K562 (cell line): ENCODE measurements around the gene ATG10. TPM values are rescaled to one million over a fixed set of nuclear protein-coding genes. Genes with fewer than 3 reads are reported as not detected.
A peak's percentile ranks its signal among the peaks of the same experiment; 100 is the strongest.

Experiments used
- ATAC-seq: fragments of 200-7000 bp; cut with Tn5 transposase; 3 replicates; pipeline ENCODE4 v1.9.1; 2020; ENCODE audit warnings: moderate library complexity
- BruUV-seq: library from RNA; stranded (reverse); fragments of 400-500 nt; replicated peaks from 2 replicates; lab custom pipeline; 2021; lab: Mats Ljungman, UMichigan
- CTCF ChIA-PET: fragments of 300-600 bp; formaldehyde crosslinking; extraction: SDS; loops from one replicate; lab custom pipeline; 2021; ENCODE audit warnings: low intra/inter-chr PET ratio; lab: Yijun Ruan, JAX
- POLR2A ChIA-PET: fragments of 300-600, 350-650 bp; sonication (Branson Sonifier 250); formaldehyde crosslinking; extraction: SDS; loops from one replicate; lab custom pipeline; 2021; ENCODE audit warnings: antibody characterized with exemption, inconsistent platforms; lab: Yijun Ruan, JAX
- DNase-seq, 4 experiments: peaks; one replicate each; pipeline versions ENCODE4 v3.0.0 to v3.0.0-alpha.2; 2011 to 2018; ENCODE audit warnings: low spot score in 3 of 4, mixed read lengths in 3 of 4; ENCODE audit errors: extremely low read depth in 1 of 4
- FAIRE-seq: peaks from 2 replicates; lab custom pipeline; 2011; peaks lifted over from hg19 to GRCh38; lab: Jason Lieb, UNC
- H2AFZ ChIP-seq: 2 replicates; pipeline ENCODE4 v1.6.0; 2011; ENCODE audit warnings: low read depth, low read length, control low read depth, inconsistent platforms
- H3K27ac ChIP-seq: fragments of 200-600 bp; 3 replicates; pipeline ENCODE4 v1.8.0; 2011; ENCODE audit warnings: low read depth, mild to moderate bottlenecking, control low read depth, inconsistent platforms, low read length, moderate library complexity, mixed read lengths; ENCODE audit errors: extremely low read depth
- H3K27me3 ChIP-seq, 2 experiments: fragments of 300-600 bp in 1 of 2; 2 replicates in 1 of 2; 3 replicates in 1 of 2; pipeline versions ENCODE4 v1.6.0 to v1.8.0; 2011; ENCODE audit warnings: inconsistent platforms in 2 of 2, low read length in 2 of 2, mild to moderate bottlenecking in 1 of 2, mixed read lengths in 1 of 2, moderate library complexity in 1 of 2; ENCODE audit not compliant: control insufficient read depth in 2 of 2, insufficient read depth in 2 of 2
- H3K36me3 ChIP-seq: fragments of 300-600 bp; 3 replicates; pipeline ENCODE4 v1.8.0; 2011; ENCODE audit warnings: mild to moderate bottlenecking, low read length, inconsistent platforms; ENCODE audit not compliant: control insufficient read depth, insufficient read depth
- H3K4me1 ChIP-seq, 2 experiments: fragments of 200-600 bp in 1 of 2; replicated peaks in 1 of 2; 2 replicates in 1 of 2; 3 replicates in 1 of 2; pipeline versions ENCODE4 v1.5.1 to v1.8.0; 2011; ENCODE audit warnings: inconsistent platforms in 2 of 2, low read length in 2 of 2, mild to moderate bottlenecking in 1 of 2, mixed read lengths in 1 of 2, moderate library complexity in 1 of 2; ENCODE audit not compliant: control insufficient read depth in 2 of 2, insufficient read depth in 2 of 2
- H3K4me2 ChIP-seq: 2 replicates; pipeline ENCODE4 v1.6.1; 2011; ENCODE audit warnings: low read length, control low read depth, inconsistent platforms, mixed read lengths; ENCODE audit not compliant: insufficient read depth
- H3K4me3 ChIP-seq: fragments of 200-600 bp; sonication (generic), shearing (Covaris generic); 2 replicates; pipeline ENCODE4 v1.5.1; 2016; ENCODE audit warnings: control low read depth, inconsistent platforms
- H3K79me2 ChIP-seq: fragments of 200-600 bp; 3 replicates; pipeline ENCODE4 v1.8.0; 2011; ENCODE audit warnings: low read length, inconsistent platforms; ENCODE audit not compliant: control insufficient read depth, insufficient read depth
- H3K9ac ChIP-seq, 2 experiments: 2 replicates each; pipeline versions ENCODE4 v1.6.0 to v1.6.1; 2011; ENCODE audit warnings: low read depth in 2 of 2, low read length in 2 of 2, control low read depth in 1 of 2, inconsistent platforms in 1 of 2, mild to moderate bottlenecking in 1 of 2, mixed read lengths in 1 of 2; ENCODE audit not compliant: insufficient read depth in 1 of 2
- H3K9me1 ChIP-seq: one replicate; pipeline ENCODE4 v1.6.0; 2011; ENCODE audit warnings: inconsistent platforms, mild to moderate bottlenecking, low read length, moderate library complexity; ENCODE audit not compliant: control insufficient read depth, insufficient read depth
- H3K9me3 ChIP-seq: replicated peaks from 2 replicates; pipeline ENCODE4 v1.5.1; 2011; ENCODE audit warnings: low read depth, low read length, inconsistent platforms; ENCODE audit not compliant: control insufficient read depth, insufficient read depth
- H4K20me1 ChIP-seq: replicated peaks from 2 replicates; pipeline ENCODE4 v1.6.1; 2011; ENCODE audit warnings: low read length, inconsistent platforms, mixed read lengths; ENCODE audit not compliant: control insufficient read depth, insufficient read depth
- CEBPG ChIP-seq, 3 experiments: fragments of 200-800 bp in 1 of 3; sonication (Bioruptor generic) in 1 of 3; sonication (generic) in 1 of 3; formaldehyde crosslinking in 1 of 3; IDR thresholded peaks in 2 of 3; conservative IDR thresholded peaks in 1 of 3; 2 replicates each; pipeline versions ENCODE4 v1.6.1 to v1.8.0; 2016 to 2022; ENCODE audit warnings: missing compliant biosample characterization in 2 of 3, missing genetic modification characterization in 2 of 3, mild to moderate bottlenecking in 1 of 3, missing genetic modification reagents in 1 of 3
- CHCHD3 ChIP-seq: fragments of 250-450 bp; sonication (Bioruptor Pico); IDR thresholded peaks from 2 replicates; pipeline ENCODE4 v2.1.2; 2022; ENCODE audit warnings: mild to moderate bottlenecking
- NR2C2 ChIP-seq, 2 experiments: fragments of 200-800 bp in 1 of 2; sonication (Bioruptor generic) in 1 of 2; sonication (generic) in 1 of 2; formaldehyde crosslinking in 1 of 2; IDR thresholded peaks; 2 replicates each; pipeline versions ENCODE4 v1.6.1 to v1.8.0; 2016 to 2022; ENCODE audit warnings: mild to moderate bottlenecking in 1 of 2, missing compliant biosample characterization in 1 of 2, missing genetic modification characterization in 1 of 2, missing genetic modification reagents in 1 of 2
- RFX1 ChIP-seq: fragments of 450-650 bp; IDR thresholded peaks from 2 replicates; pipeline ENCODE4 v1.6.1; 2016; ENCODE audit warnings: mild to moderate bottlenecking, moderate library complexity
- SMARCE1 ChIP-seq: fragments of 450-650 bp; IDR thresholded peaks from 2 replicates; pipeline ENCODE4 v1.7.1; 2016; ENCODE audit warnings: mild to moderate bottlenecking
- ZFP91 ChIP-seq: sonication (generic); formaldehyde crosslinking; IDR thresholded peaks from 2 replicates; pipeline ENCODE4 v1.8.0; 2022; ENCODE audit warnings: mild to moderate bottlenecking, missing genetic modification reagents
- ZNF143 ChIP-seq: sonication (generic); formaldehyde crosslinking; IDR thresholded peaks from 2 replicates; pipeline ENCODE4 v1.9.0; 2022; ENCODE audit warnings: mild to moderate bottlenecking, missing genetic modification reagents
- WGBS: fragments of 100-300 bp; shearing (Covaris generic); methylation state at CpG from one replicate; pipeline ENCODE4 v1.1.6; 2016; ENCODE audit warnings: low coverage, mixed read lengths; ENCODE audit not compliant: insufficient coverage; ENCODE audit errors: missing lambda C conversion rate; 5-methylcytosine and 5-hydroxymethylcytosine counted together
- in situ Hi-C: fragments of 300-500 bp; cut with MboI; formaldehyde crosslinking; loops from 4 replicates; pipeline ENCODE4 v1.15.0; 2018; ENCODE audit warnings: inconsistent platforms, mixed read lengths
- intact Hi-C: fragments of 100-400 bp; cut with micrococcal nuclease; formaldehyde crosslinking; loops from 2 replicates; pipeline ENCODE4 v1.14.2; 2022
- polyA plus RNA-seq, 8 experiments: library from polyadenylated mRNA; depleted of rRNA in 4 of 8; stranded (reverse) in 5 of 8; unstranded in 3 of 8; fragments of >200 nt; fragmentation: Nextera tagmentation in 2 of 8; fragmentation: Illumina TruSeq in 1 of 8; extraction: Ambion mirVana in 2 of 8; extraction: Trizol in 1 of 8; gene quantifications; 2 replicates each; pipeline versions ENCODE4 v1.2.1 to v1.2.3, GENCODE V29; 2011 to 2014; ENCODE audit warnings: inconsistent platforms in 1 of 8, missing spikeins in 1 of 8
- total RNA-seq, 7 experiments: library from RNA; depleted of rRNA in 6 of 7; stranded (reverse); fragments of >200 nt in 6 of 7; fragmentation: Illumina TruSeq in 2 of 7; extraction: Trizol in 2 of 7; gene quantifications; 2 replicates each; pipeline versions ENCODE4 v1.2.1 to v1.2.3, GENCODE V29; 2011 to 2021; ENCODE audit warnings: low replicate concordance in 1 of 7

ATG10 gene
- total and polyA plus RNA-seq, 9 of the 15 experiments (the other 6 are each of a cell fraction or from before 2014, with no cell fraction given) = 7.0 to 18.8 (median 14.6) TPM

GRCh38 chr5:82151662-82152061 lies 179.8 kb downstream of the ATG10 start:
- 14% methylated on average over 1 of the region's 1 CpG for WGBS
- Histone ChIP-seq H3K27ac (no peak overlapping the region), H3K4me2 (no peak overlapping the region), H3K9me3 (no peaks in the 10 kb centered on the region), H3K4me1 (no peaks in the 10 kb centered on the region), H3K36me3 (no peaks in the 10 kb centered on the region), H2AFZ (no peak overlapping the region), H3K9me1 (no peaks in the 10 kb centered on the region), H3K4me3 (no peak overlapping the region), H3K9ac (no peak overlapping the region), H4K20me1 (no peaks in the 10 kb centered on the region), H3K79me2 (no peaks in the 10 kb centered on the region), H3K27me3 (no peaks in the 10 kb centered on the region)
- FAIRE-seq (no peak), ATAC-seq (no peak), DNase-seq (no peak)
- CTCF ChIA-PET = no interaction called here
- intact Hi-C loops (no loop called here), in situ Hi-C loops (loop anchor here (25.0 kb wide), 1 partner anchor 639 kb away; no protein-coding TSS in a partner anchor)
- POLR2A ChIA-PET = no interaction called here
- TF ChIP-seq NR2C2 (CRISPR knock-in tag; IDR thresholded peaks at IDR 0.05) = no peak
- no peak for TF ChIP-seq NR2C2 (tag; IDR thresholded peaks at IDR 0.05)
- TF ChIP-seq CHCHD3 = no peak
- no peak for TF ChIP-seq ZNF143 (CRISPR knock-in tag)
- no peak for TF ChIP-seq SMARCE1
- no peak for TF ChIP-seq CEBPG (CRISPR knock-in tag; IDR thresholded peaks at IDR 0.05)
- TF ChIP-seq CEBPG (tag; conservative IDR thresholded peaks at IDR 0.05 in 1 of 2, IDR thresholded peaks at IDR 0.05 in 1 of 2) = peak in 1 of 2 experiments; percentile 58; a peak in 2 of 4 replicates
- no peak for TF ChIP-seq RFX1
- TF ChIP-seq ZFP91 = no peak
- BruUV-seq = no TSS peak
